Coronary artery (tissue), 2 donors: ENCODE results near the gene HNF4A.
"Not testable (repeated sequence)": the region's sequence is repeated elsewhere in the genome, so short reads cannot be mapped to it uniquely, and the experiment has no call there.

ENCODE experiments used
- DNase-seq: peaks from one replicate; pipeline ENCODE4 v3.0.0-alpha.2; 2017; ENCODE audit warnings: low spot score
- H3K27ac ChIP-seq, 2 donors: fragments of 200-600 bp; sonication (generic); one replicate each; pipeline ENCODE4 v1.5.1; 2016 to 2019
- H3K4me3 ChIP-seq: fragments of 200-600 bp; sonication (generic); 2 replicates; pipeline ENCODE4 v1.5.1; 2016; ENCODE audit warnings: mild to moderate bottlenecking, moderate library complexity
- TF ChIP-seq, protein P1 (sequence below): fragments of 200-600 bp; sonication (generic); IDR thresholded peaks from one replicate; pipeline ENCODE4 v1.5.1; 2019; ENCODE audit warnings: antibody characterized with exemption

The HNF4A gene

DNA sequence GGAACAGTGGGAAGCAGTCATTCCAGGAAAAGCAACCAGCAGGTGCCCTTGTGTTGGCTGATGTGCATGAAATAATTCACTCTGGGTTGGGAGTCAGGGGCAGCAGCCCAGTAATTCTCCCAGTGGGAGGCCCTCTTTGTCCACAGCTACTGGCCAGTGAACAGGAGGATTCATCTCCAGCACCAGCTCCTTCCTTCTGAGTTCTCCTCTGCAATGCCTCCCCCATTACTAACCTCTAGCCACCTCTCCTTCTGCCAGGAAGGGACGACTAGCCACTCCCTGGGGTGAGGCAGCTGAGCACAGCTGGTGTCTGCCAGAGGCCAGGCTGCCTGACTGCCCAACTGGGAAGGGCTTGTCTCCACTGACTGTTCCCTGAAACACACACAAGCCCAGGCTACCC, 31.2 kb upstream of the HNF4A start:
- no peak overlapping the region for H3K4me3 ChIP-seq
- DNase-seq: no peak
- no peak overlapping the region for H3K27ac ChIP-seq
- TF ChIP-seq, protein P1, sequence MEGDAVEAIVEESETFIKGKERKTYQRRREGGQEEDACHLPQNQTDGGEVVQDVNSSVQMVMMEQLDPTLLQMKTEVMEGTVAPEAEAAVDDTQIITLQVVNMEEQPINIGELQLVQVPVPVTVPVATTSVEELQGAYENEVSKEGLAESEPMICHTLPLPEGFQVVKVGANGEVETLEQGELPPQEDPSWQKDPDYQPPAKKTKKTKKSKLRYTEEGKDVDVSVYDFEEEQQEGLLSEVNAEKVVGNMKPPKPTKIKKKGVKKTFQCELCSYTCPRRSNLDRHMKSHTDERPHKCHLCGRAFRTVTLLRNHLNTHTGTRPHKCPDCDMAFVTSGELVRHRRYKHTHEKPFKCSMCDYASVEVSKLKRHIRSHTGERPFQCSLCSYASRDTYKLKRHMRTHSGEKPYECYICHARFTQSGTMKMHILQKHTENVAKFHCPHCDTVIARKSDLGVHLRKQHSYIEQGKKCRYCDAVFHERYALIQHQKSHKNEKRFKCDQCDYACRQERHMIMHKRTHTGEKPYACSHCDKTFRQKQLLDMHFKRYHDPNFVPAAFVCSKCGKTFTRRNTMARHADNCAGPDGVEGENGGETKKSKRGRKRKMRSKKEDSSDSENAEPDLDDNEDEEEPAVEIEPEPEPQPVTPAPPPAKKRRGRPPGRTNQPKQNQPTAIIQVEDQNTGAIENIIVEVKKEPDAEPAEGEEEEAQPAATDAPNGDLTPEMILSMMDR: no peak

DNA sequence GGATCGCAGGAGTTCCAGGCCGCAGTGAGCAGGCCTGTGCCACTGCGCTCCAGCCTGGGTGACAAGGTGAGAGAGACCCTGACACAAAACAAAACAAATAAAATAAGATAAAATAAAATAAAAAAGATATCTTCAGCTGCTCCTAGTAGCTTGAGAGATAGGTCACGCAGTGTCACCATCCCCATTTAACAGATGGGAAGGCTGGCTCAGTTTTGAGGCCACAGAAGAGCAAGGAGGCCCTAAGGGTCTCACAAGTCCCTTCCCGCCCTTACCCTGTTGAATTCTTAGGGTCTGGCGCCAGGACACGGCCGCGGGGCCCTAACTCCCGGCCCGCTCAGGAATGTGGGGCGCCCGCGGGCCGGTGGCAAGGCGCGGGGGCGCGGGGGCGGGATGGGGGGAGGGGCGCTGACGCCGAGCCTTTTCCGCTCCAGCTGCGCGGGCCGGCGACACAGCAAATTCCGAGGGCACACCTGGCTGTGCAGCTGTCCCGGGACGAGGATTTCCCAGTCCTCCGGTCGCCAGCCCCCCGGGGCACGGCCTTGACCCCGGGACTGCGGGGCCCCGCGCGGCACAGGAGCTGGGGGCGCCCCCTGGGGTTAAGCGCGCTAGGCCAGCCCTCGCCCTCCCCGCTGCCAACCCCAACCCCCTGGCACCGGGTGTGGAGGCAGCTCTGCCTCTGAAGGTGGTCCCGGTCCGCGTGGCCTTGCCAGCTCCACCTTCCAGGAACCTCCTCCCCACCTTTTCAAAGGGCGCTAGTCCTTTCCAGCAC, 28.9 kb upstream of the HNF4A start:
- H3K27ac ChIP-seq: no peak overlapping the region
- TF ChIP-seq, protein P1: no peak
- peak overlapping the region; percentile 61 for H3K4me3 ChIP-seq
- DNase-seq: no peak

DNA sequence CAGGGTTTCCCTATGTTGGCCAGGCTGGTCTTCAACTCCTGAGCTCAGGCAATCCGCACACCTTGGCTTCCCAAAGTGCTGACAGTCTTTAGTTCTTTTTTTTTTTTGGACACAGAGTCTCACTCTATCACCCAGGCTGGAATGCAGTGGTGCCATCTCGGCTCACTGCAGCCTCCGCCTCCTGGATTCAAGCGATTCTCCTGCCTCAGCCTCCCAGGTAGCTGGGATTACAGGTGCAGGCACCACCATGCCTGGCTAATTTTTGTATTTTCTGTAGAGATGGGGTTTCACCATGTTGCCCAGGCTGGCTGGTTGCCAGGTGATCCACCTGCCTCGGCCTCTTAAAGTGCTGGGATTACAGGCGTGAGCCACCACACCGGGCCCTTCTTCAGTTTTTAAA, 27.8 kb upstream of the HNF4A start:
- not testable (repeated sequence) for DNase-seq, H3K27ac ChIP-seq, H3K4me3 ChIP-seq

DNA sequence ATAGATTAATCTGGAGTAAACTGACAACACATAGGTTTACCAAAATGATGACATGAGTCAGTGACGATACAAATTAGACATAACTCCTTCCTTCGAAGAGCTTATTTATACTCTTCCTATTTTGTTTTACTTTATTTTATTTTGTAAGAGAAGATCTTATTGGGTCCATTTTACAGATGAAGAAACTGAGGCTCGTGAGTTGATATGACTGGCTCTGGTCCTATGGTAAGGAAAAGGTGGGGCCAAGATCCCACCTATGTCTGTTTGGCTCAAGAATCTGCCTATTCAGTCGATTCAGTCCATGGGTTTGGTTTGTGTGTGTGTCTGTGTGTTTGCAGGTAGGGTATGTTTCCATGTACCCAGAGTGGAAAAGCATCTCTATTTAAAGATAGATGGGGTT, 27.1 kb upstream of the HNF4A start:
- Histone ChIP-seq H3K27ac (no peak overlapping the region), H3K4me3 (no peak overlapping the region)
- TF ChIP-seq, protein P1: no peak
- no peak for DNase-seq

DNA sequence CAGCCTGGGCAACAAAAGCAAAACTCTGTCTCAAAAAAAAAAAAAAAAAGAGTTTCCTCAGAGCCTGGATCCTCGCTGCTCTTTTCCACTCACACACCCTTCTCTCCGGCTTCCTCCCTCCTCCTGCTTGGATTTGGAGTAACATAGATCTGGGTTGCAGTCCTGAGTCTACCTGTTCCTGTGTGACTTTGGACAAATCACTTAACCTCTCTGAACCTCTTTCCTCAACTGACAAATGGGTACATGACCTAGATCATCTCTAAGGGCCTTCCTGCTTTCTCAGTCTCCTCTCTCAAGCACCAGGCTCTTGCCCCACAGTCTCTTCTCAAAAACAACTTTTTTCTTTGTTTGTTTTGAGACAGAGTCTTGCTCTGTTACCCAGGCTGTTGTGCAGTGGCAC, 24.3 kb upstream of the HNF4A start:
- TF ChIP-seq, protein P1: no peak
- H3K27ac ChIP-seq: no peak overlapping the region
- H3K4me3 ChIP-seq: no peak overlapping the region
- no peak for DNase-seq

DNA sequence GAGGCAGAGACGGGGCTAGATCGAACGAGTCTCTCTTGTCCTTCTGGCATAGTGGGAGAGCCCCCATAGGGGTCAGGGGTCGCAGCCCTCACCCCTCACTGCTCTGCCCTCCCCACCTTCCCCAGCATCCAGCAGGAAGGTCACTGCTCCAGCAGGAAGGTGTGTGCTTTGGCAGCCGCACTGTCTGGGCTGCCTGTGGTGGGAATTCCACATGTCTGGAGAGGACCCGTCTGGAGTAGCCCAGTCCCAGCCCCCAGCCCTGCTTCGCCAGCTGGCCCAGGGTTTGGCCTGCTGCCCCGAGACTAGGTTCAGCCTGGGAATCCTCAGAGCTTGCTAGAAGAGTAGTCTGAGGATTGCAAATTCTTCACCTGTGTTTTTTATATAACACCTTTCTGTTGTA, 21.2 kb upstream of the HNF4A start:
- no peak for DNase-seq
- no peak overlapping the region for H3K27ac ChIP-seq
- TF ChIP-seq, protein P1: no peak
- H3K4me3 ChIP-seq: no peak overlapping the region

DNA sequence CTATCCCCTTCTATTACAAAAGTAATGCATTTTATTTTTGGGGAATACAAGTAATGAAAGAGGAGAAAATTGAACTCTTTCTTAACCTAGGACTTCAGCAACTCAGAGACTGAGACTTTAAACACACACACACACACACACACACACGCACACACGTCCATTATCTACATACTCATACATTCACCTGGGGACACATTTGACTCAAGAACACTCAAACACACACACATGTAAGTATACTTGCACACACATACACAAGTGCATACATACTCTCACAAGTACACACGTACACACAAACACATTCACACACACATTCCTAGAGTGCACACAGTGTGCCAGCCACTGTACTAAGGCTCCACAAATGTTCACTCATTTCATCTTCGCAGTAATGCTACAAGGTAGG, 20.8 kb upstream of the HNF4A start:
- Histone ChIP-seq H3K27ac (no peak overlapping the region), H3K4me3 (no peak overlapping the region)
- TF ChIP-seq, protein P1: no peak
- DNase-seq: no peak
